Loucy (cell line): ENCODE data around the gene NLRP3.

Source experiments
- EZH2phosphoT487 ChIP-seq: fragments of 200-600 bp; IDR thresholded peaks from 2 replicates; pipeline ENCODE4 v1.6.1; 2018; ENCODE audit warnings: antibody characterized with exemption, mild to moderate bottlenecking, moderate library complexity, borderline replicate concordance
- TF ChIP-seq, protein P1 (sequence below): fragments of 200-600 bp; sonication (generic); conservative IDR thresholded peaks from 2 replicates; pipeline ENCODE4 v1.5.1; 2014; ENCODE audit warnings: mild to moderate bottlenecking, antibody characterized with exemption, low read length

GRCh38 chr1:247431643-247432042 is 15.7 kb downstream of the NLRP3 start:
- TF ChIP-seq, protein P1, sequence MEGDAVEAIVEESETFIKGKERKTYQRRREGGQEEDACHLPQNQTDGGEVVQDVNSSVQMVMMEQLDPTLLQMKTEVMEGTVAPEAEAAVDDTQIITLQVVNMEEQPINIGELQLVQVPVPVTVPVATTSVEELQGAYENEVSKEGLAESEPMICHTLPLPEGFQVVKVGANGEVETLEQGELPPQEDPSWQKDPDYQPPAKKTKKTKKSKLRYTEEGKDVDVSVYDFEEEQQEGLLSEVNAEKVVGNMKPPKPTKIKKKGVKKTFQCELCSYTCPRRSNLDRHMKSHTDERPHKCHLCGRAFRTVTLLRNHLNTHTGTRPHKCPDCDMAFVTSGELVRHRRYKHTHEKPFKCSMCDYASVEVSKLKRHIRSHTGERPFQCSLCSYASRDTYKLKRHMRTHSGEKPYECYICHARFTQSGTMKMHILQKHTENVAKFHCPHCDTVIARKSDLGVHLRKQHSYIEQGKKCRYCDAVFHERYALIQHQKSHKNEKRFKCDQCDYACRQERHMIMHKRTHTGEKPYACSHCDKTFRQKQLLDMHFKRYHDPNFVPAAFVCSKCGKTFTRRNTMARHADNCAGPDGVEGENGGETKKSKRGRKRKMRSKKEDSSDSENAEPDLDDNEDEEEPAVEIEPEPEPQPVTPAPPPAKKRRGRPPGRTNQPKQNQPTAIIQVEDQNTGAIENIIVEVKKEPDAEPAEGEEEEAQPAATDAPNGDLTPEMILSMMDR = peak; percentile 61
- TF ChIP-seq EZH2phosphoT487 = no peak
